HepG2 (cell line): Measurements from ENCODE around the gene NUDT19. TPM values are rescaled to one million over a fixed set of nuclear protein-coding genes. Genes with fewer than 3 reads are reported as not detected.
A peak's percentile ranks its signal among the peaks of the same experiment; 100 is the strongest.

Experiments used
- DDIT3 ChIP-seq: sonication (generic); formaldehyde crosslinking; IDR thresholded peaks from 2 replicates; pipeline ENCODE4 v1.4.0; 2020; ENCODE audit warnings: mild to moderate bottlenecking, missing genetic modification reagents
- FOSL2 ChIP-seq: sonication (generic); formaldehyde crosslinking; IDR thresholded peaks from 2 replicates; pipeline ENCODE4 v1.4.0; 2020; ENCODE audit warnings: missing genetic modification reagents
- GABPB1 ChIP-seq: IDR thresholded peaks from 2 replicates; pipeline ENCODE4 v1.6.1; 2016; ENCODE audit warnings: mild to moderate bottlenecking, missing genetic modification reagents, moderate library complexity, missing compliant biosample characterization
- MED8 ChIP-seq: sonication (generic); formaldehyde crosslinking; IDR thresholded peaks from 2 replicates; pipeline ENCODE4 v1.8.1; 2023; ENCODE audit warnings: mild to moderate bottlenecking, missing genetic modification reagents; ENCODE audit not compliant: insufficient replicate concordance
- POLR2A ChIP-seq, 2 experiments: IDR thresholded peaks; 2 replicates each; pipeline ENCODE4 v1.6.1; 2011; ENCODE audit warnings: low read depth in 2 of 2, low read length in 2 of 2, mild to moderate bottlenecking in 1 of 2, moderate library complexity in 1 of 2; ENCODE audit not compliant: insufficient read depth in 1 of 2
- RBFOX2 ChIP-seq: fragments of 200-400 bp; formaldehyde crosslinking; IDR thresholded peaks from 2 replicates; pipeline ENCODE4 v1.6.1; 2017; ENCODE audit warnings: low read depth, mild to moderate bottlenecking, low read length
- SALL1 ChIP-seq: sonication (generic); formaldehyde crosslinking; IDR thresholded peaks from 2 replicates; pipeline ENCODE4 v1.8.0; 2022; ENCODE audit warnings: mild to moderate bottlenecking, missing genetic modification reagents
- SRSF4 ChIP-seq: fragments of 200-400 bp; formaldehyde crosslinking; IDR thresholded peaks from one replicate; pipeline ENCODE4 v1.6.1; 2018; ENCODE audit warnings: mild to moderate bottlenecking, low read depth, low read length, moderate library complexity; ENCODE audit not compliant: poor library complexity, severe bottlenecking
- UBTF ChIP-seq: sonication (generic); formaldehyde crosslinking; IDR thresholded peaks from 2 replicates; pipeline ENCODE4 v1.4.0; 2020; ENCODE audit warnings: mild to moderate bottlenecking, missing genetic modification reagents
- YEATS4 ChIP-seq: sonication (generic); formaldehyde crosslinking; IDR thresholded peaks from 2 replicates; pipeline ENCODE4 v1.4.0; 2020; ENCODE audit warnings: missing genetic modification reagents, borderline replicate concordance
- ZSCAN25 ChIP-seq: sonication (generic); formaldehyde crosslinking; IDR thresholded peaks from 2 replicates; pipeline ENCODE4 v1.8.0; 2022; ENCODE audit warnings: mild to moderate bottlenecking, missing genetic modification reagents
- polyA plus RNA-seq, 8 experiments: library from polyadenylated mRNA; depleted of rRNA in 3 of 8; stranded (reverse) in 7 of 8; unstranded in 1 of 8; fragments of >200 nt; fragmentation: Illumina TruSeq in 4 of 8; extraction: Trizol in 4 of 8; gene quantifications; 2 replicates each; pipeline versions ENCODE4 v1.2.1 to v1.2.3, GENCODE V29; 2011 to 2016; ENCODE audit warnings: low read depth in 4 of 8, missing spikeins in 1 of 8, mixed read lengths in 1 of 8; ENCODE audit not compliant: insufficient read depth in 1 of 8
- total RNA-seq, 5 experiments: library from RNA; depleted of rRNA; stranded (reverse); fragments of >200 nt; fragmentation: Illumina TruSeq; extraction: Trizol; gene quantifications; 2 replicates each; pipeline ENCODE4 v1.2.3, GENCODE V29; 2016; ENCODE audit warnings: low read depth in 1 of 5
- TF ChIP-seq, protein P1 (sequence below): sonication (generic); formaldehyde crosslinking; IDR thresholded peaks from 2 replicates; pipeline ENCODE4 v1.4.0; 2020; ENCODE audit warnings: missing genetic modification reagents, borderline replicate concordance
- TF ChIP-seq, protein P2 (sequence below): sonication (generic); formaldehyde crosslinking; conservative IDR thresholded peaks from 2 replicates; pipeline ENCODE4 v1.4.0; 2020; ENCODE audit warnings: missing genetic modification reagents

The NUDT19 gene
- total and polyA plus RNA-seq, 2 of the 13 experiments (the other 11 are each of a cell fraction or from before 2014, with no cell fraction given) = 3.1 to 3.6 TPM

- TF ChIP-seq POLR2A (IDR thresholded peaks at IDR 0.05; ENCODE audit: insufficient read depth in 1 of 2, low read depth in 2 of 2, low read length in 2 of 2) (peak; percentile 73 to 74), SRSF4 (no peak), YEATS4 (CRISPR knock-in tag) (peak; percentile 41; the same call in 1 of the 2 replicates), GABPB1 (CRISPR knock-in tag) (peak; percentile 32; the same call in 1 of the 2 replicates), RBFOX2 (peak; percentile 91), FOSL2 (0 out of 2 replicates have a peak, but pooled peaks have one; percentile 18), SALL1 (0 out of 2 replicates have a peak, but pooled peaks have one; percentile 23), UBTF (CRISPR knock-in tag) (peak; percentile 74; the same call in 1 of the 2 replicates), MED8 (no peak), ZSCAN25 (CRISPR knock-in tag) (peak; percentile 15; the same call in 1 of the 2 replicates), DDIT3 (CRISPR knock-in tag) (no peak)
- TF ChIP-seq, protein P1, sequence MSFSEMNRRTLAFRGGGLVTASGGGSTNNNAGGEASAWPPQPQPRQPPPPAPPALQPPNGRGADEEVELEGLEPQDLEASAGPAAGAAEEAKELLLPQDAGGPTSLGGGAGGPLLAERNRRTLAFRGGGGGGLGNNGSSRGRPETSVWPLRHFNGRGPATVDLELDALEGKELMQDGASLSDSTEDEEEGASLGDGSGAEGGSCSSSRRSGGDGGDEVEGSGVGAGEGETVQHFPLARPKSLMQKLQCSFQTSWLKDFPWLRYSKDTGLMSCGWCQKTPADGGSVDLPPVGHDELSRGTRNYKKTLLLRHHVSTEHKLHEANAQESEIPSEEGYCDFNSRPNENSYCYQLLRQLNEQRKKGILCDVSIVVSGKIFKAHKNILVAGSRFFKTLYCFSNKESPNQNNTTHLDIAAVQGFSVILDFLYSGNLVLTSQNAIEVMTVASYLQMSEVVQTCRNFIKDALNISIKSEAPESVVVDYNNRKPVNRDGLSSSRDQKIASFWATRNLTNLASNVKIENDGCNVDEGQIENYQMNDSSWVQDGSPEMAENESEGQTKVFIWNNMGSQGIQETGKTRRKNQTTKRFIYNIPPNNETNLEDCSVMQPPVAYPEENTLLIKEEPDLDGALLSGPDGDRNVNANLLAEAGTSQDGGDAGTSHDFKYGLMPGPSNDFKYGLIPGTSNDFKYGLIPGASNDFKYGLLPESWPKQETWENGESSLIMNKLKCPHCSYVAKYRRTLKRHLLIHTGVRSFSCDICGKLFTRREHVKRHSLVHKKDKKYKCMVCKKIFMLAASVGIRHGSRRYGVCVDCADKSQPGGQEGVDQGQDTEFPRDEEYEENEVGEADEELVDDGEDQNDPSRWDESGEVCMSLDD (CRISPR knock-in tag) = 0 out of 2 replicates have a peak, but pooled peaks have one; percentile 37
- TF ChIP-seq, protein P2, sequence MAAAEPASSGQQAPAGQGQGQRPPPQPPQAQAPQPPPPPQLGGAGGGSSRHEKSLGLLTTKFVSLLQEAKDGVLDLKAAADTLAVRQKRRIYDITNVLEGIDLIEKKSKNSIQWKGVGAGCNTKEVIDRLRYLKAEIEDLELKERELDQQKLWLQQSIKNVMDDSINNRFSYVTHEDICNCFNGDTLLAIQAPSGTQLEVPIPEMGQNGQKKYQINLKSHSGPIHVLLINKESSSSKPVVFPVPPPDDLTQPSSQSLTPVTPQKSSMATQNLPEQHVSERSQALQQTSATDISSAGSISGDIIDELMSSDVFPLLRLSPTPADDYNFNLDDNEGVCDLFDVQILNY (CRISPR knock-in tag) = 0 out of 2 replicates have a peak, but pooled peaks have one; percentile 46
Observed at GRCh38 chr19:32691291-32691951, at the start of gene NUDT19 (continued).
